GM19023 (cell line): ENCODE data around the gene GABBR2.
"Not testable (repeated sequence)": the region's sequence is repeated elsewhere in the genome, so short reads cannot be mapped to it uniquely, and the experiment has no call there.

Experiments
- ATAC-seq: cut with Tn5 transposase; IDR thresholded peaks from one replicate; pipeline ENCODE4 v1.9.1; 2021; ENCODE audit warnings: mild to moderate bottlenecking, moderate library complexity; ENCODE audit not compliant: unreplicated experiment

GABBR2 gene

GRCh38 chr9:98688710-98689495, 19.8 kb downstream of the GABBR2 start:
- no peak for ATAC-seq

DNA sequence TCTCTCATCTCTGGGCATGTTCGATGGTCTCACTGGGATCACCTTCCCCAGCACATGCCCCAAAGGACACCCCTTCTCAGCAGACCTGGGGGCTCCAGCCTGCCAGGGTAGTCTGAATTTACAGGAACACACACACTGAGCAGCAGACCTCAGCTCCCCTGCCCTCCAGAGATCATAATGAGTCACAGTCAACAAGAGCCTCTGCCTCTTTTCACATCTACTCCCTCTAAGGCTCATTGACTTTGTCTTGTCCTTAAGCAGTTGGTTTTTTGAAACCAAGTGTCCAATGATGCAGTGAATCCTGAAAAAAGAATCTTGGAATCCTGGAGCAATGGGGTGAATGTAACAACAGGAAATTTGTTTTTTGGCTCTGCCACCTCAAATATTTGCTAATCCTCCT, 20.8 kb downstream of the GABBR2 start:
- no peak for ATAC-seq

GRCh38 chr9:98686961-98687855, 21.5 kb downstream of the GABBR2 start:
- ATAC-seq: no peak

GRCh38 chr9:98684816-98685215, 23.9 kb downstream of the GABBR2 start:
- not testable (repeated sequence) for ATAC-seq

DNA sequence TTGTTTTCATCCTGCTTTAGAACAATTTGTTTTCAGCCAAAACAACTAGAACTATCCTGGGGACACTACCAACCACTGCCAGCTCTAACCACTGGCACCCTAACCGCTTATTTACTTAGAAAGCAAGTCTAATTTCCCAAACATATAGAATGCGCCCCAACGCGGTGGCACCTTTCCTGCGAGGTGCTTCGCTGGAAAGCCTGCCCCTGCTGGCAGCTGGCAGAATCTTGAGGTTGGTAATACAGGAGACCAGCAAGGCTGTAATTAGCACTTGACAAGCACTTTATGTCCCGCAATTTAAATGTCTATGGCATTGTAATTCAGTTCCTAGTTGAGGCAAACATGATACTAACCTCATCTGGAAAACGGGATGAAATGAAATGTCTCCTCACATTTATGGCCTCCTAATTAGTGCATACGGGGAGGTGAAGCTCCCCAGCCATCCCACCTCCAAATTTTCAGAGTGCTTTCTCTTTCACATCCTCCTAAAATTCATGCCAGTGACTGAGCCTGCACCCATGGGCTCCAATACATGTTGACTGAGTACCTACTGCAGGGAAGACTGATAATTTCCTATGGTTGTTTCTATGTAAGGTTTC, 30.4 kb downstream of the GABBR2 start:
- ATAC-seq: no peak

DNA sequence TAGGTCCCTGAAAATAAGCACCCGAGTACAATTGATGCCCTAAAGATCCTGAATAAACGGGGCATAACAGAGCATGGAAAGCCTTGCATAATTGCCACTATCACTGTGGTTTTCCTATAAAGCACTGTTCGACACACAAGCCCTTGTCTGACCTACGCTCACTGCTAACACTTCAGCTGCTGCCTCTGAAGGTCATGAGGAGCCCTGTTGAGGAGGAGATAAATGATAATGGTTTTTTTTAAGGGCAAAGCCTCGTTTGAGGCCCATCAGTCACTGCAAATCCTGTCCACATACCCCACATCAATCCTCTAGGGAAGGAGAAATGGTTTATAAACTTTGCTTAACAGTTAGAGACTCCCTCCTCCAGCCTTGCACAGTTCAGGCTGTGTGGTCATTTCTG, 35.1 kb downstream of the GABBR2 start:
- ATAC-seq: no peak

DNA sequence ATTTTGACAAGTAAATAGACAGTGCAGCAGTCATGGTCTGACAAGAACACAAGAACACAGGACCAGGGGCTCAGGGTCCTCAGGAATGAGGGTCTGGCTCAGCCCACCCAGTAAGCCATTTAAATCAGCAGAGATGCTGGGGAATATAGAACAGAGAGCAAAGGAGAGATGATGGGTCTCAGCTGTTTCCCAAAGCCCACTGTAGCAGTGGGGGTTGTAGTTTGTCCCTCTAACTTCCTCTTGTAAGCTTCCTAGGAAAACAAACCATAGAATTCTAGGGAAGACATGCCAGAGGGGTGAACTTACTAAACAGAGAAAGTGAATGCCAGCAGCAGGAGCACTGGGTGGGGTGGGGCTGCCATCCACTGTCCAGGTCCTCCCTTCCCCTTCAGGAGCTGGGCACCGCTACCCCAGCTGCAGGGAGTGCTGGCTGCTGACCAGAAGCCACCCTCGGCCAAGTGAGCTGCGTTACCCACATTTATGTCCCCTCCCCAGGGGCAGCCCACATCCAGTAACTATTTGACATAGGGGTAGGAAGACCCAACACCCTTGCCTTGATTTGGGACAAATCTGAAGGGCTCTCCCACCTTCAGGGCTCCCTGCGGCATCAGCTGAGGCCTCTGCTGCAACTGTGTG, 41.6 kb downstream of the GABBR2 start:
- no peak for ATAC-seq

DNA sequence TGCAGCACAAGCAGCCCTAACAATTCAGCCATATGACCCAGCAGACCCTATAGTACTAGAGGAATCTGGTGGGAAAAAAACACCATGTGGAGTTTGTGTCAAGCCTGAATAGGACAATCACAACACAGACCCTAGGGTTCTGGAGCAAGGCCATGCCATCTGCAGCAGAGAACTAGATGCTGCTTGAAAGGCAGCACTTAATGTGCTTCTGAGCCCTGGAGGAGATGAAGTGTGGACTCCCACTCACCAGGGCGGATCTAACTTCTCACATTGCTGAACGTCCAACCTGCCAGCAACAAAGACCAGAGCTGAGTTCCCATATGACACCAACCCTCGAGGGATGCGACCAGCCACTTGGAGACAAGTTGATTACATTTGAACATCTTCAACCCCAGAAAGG, 43.2 kb downstream of the GABBR2 start:
- ATAC-seq: no peak

GRCh38 chr9:98660541-98660940, 48.2 kb downstream of the GABBR2 start:
- no peak for ATAC-seq

DNA sequence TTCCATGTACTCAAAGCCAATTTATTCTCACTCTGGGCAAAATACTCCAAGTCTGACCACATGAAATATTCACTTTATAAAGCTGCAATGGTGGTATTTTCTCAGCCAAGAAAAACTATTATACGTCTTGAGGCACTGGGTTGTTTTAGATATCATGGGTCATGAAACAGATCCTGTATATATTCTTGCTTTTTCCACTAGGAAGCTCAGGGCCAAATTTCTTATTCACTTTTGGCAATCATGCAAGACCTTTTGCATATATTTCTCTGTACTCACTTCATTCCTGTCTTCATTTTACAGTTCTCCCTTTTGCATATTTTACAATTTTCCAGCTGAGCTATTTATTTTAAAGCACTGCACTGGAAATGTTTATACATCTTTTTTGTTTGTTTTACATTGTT, 49.8 kb downstream of the GABBR2 start:
- no peak for ATAC-seq

DNA sequence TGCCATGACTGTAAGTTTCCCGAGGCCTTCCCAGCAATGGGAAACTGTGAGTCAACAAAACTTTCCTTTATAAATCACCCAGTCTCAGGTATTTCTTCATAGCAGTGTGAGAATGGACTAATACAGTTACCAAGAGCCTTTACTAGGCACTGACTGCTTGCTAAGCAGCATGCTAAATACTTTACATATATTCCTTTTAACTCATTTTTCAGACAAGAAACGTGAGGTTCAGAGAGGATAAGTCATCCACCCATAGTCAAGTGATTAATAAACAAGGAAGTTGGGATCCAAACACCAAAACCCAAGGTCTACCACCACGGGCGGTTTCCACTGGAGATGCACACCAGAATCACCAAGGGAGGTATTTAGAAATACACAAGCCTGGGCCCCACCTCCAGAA, 50.8 kb downstream of the GABBR2 start:
- no peak for ATAC-seq

- ATAC-seq: no peak
Measured at GRCh38 chr9:98656511-98656910, 52.2 kb downstream of the GABBR2 start.

GRCh38 chr9:98655428-98655827, 53.3 kb downstream of the GABBR2 start:
- ATAC-seq: not testable (repeated sequence)

DNA sequence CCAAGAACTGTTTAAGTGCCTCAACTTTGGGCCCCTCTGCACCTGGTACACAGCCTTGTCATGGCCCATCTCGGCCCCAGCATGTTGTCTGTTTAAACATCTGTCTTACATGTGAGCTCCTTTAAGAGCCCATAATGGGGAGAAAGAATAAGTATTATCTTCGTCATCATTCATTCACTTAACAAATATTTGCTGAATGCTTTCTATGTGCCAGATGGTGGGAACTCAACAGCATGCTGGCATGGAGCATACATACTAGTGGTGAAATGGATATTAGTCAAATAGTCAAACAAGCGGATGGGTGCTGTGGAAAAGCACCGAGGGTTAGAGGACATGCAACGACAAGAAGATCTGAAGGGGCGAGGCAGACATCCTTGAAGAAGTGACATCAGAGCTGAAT, 54.5 kb downstream of the GABBR2 start:
- no peak for ATAC-seq

GRCh38 chr9:98652741-98653140, 56.0 kb downstream of the GABBR2 start:
- ATAC-seq: no peak

DNA sequence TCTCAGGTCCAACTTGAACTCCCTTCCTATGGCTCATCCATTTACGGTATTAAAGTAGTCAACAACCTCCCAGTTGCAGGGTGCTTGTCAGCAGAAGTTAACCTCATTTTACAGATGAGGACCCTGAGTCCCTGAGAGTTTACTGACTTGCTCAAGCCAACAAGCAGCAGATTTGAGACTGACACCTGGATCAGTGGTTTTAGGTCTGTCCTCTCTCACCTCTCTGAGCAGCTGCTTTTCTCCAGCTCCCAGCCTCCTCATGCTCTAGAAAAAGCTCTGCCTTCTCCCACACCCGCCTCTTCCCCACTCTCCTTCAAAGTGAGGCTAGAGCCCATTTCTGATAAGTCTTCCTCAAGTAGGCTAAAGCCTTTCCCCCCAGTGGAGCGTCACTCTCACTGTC, 56.4 kb downstream of the GABBR2 start:
- ATAC-seq: no peak

DNA sequence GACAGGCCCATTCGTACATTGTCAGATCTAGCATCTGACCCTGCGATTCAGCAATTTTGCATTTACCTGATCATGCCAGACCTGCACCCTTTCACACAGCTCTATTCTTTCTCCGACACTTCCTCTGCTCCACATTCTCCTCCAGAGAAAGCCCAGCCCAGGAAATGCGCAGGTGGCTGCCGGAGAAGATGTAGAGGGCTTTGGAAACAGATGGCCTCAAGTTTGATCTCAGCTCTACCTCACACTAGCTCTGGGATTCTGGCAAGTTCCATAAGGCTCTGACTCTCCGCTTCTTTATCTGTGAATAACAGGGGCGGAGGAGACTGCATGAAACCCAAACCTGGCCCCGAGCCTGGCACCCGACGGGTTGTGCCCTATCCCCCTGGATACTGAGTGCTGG, 61.5 kb downstream of the GABBR2 start:
- no peak for ATAC-seq

GRCh38 chr9:98644011-98644410, 64.7 kb downstream of the GABBR2 start:
- ATAC-seq: no peak

GRCh38 chr9:98642661-98643312, 65.9 kb downstream of the GABBR2 start:
- no peak for ATAC-seq

- ATAC-seq: no peak
Measured at GRCh38 chr9:98641695-98642094, 67.0 kb downstream of the GABBR2 start.

- ATAC-seq: no peak
Measured at GRCh38 chr9:98640394-98640793, 68.3 kb downstream of the GABBR2 start.
